Spleen (tissue), 11 donors: ENCODE results near the gene PCNX1. TPM values are rescaled to one million over a fixed set of nuclear protein-coding genes. Genes with fewer than 3 reads are reported as not detected.

Experiments used
- DNase-seq: peaks from one replicate; pipeline ENCODE4 v3.0.0-alpha.2; 2020
- H3K27ac ChIP-seq, 8 donors: fragments of 200-600 bp; sonication (generic) in 7 of 8; 1 replicate in 4 of 8; 2 replicates in 4 of 8; pipeline versions ENCODE4 v1.5.0 to v1.8.0; 2016 to 2021; ENCODE audit warnings: inconsistent platforms in 4 of 8, mild to moderate bottlenecking in 4 of 8, moderate library complexity in 1 of 8
- H3K27me3 ChIP-seq, 7 donors: fragments of 200-600 bp; sonication (generic) in 6 of 7; replicated peaks in 1 of 7; 1 replicate in 4 of 7; 2 replicates in 3 of 7; pipeline versions ENCODE4 v1.5.0 to v1.8.0; 2016 to 2021; ENCODE audit warnings: inconsistent platforms in 3 of 7, mild to moderate bottlenecking in 1 of 7
- H3K36me3 ChIP-seq, 6 donors: fragments of 200-600 bp; sonication (generic) in 5 of 6; 1 replicate in 4 of 6; 2 replicates in 2 of 6; pipeline versions ENCODE4 v1.5.0 to v1.8.0; 2016 to 2021; ENCODE audit warnings: inconsistent platforms in 2 of 6
- H3K4me1 ChIP-seq, 6 donors: fragments of 200-600 bp; sonication (generic) in 5 of 6; 1 replicate in 3 of 6; 2 replicates in 3 of 6; pipeline versions ENCODE4 v1.5.0 to v1.8.0; 2016 to 2021; ENCODE audit warnings: inconsistent platforms in 3 of 6
- H3K4me3 ChIP-seq, 8 donors: fragments of 200-600 bp; sonication (generic) in 7 of 8; 1 replicate in 4 of 8; 2 replicates in 4 of 8; pipeline versions ENCODE4 v1.5.0 to v1.8.0; 2016 to 2021; ENCODE audit warnings: inconsistent platforms in 4 of 8, mild to moderate bottlenecking in 4 of 8, moderate library complexity in 2 of 8
- H3K9me3 ChIP-seq, 8 donors: fragments of 200-600 bp; sonication (generic) in 7 of 8; 1 replicate in 4 of 8; 2 replicates in 4 of 8; pipeline versions ENCODE4 v1.5.0 to v1.8.0; 2016 to 2021; ENCODE audit warnings: inconsistent platforms in 4 of 8
- CTCF ChIP-seq, 11 experiments: fragments of 200-600 bp in 7 of 11; fragments of 450-650 bp in 4 of 11; sonication (generic) in 4 of 11; IDR thresholded peaks in 8 of 11; conservative IDR thresholded peaks in 3 of 11; 1 replicate in 7 of 11; 2 replicates in 4 of 11; pipeline versions ENCODE4 v1.4.0 to v1.8.0; 2016 to 2021; ENCODE audit warnings: antibody characterized with exemption in 11 of 11, inconsistent platforms in 4 of 11, mild to moderate bottlenecking in 1 of 11
- POLR2A ChIP-seq, 3 donors: fragments of 450-650 bp; IDR thresholded peaks; one replicate each; pipeline ENCODE4 v1.5.1; 2017; ENCODE audit warnings: antibody characterized with exemption in 3 of 3, mild to moderate bottlenecking in 1 of 3
- POLR2AphosphoS5 ChIP-seq, 3 donors: sonication (generic); formaldehyde crosslinking; IDR thresholded peaks; one replicate each; pipeline ENCODE4 v1.5.1; 2017; ENCODE audit warnings: antibody characterized with exemption in 3 of 3
- WGBS, 5 donors: extraction: QIAGEN DNeasy Blood & Tissue Kit in 3 of 5; methylation state at CpG; one replicate each; pipeline versions ENCODE4 v1.1.5 to v1.1.7; 2013 to 2018; 5-methylcytosine and 5-hydroxymethylcytosine counted together
- intact Hi-C: fragments of 100-400 bp; cut with DNase I; formaldehyde crosslinking; loops from one replicate; pipeline ENCODE4 v1.15.0; 2023; ENCODE audit warnings: low total_unique reads
- polyA plus RNA-seq, 3 donors: library from polyadenylated mRNA; stranded (reverse); fragments of 200-250 nt; gene quantifications; one replicate each; pipeline ENCODE4 v1.2.1, GENCODE V29; 2013
- total RNA-seq, 7 donors: library from RNA; depleted of rRNA in 3 of 7; stranded (reverse); fragments of >200 nt in 3 of 7; fragmentation: NEBNext Ultra II Directional in 4 of 7; extraction: Animal tissue kit (Norgen Biotek cat#: 25700) in 4 of 7; gene quantifications; one replicate each; pipeline versions ENCODE4 v1.1.0 to v1.2.1, GENCODE V29; 2016 to 2021
- donor health status: healthy with polysubstance abuse.
- donor health status: DM: no; HTN: no; CAD: no; lungs with moderate emphysema.
- donor health status: DM: no; HTN: no; CAD: no.
- donor health status: Bipolar disorder and iron deficiency.
- donor health status: healthy.
- donor health status: DM: no; HTN: no; CAD: no.
- donor health status: DM: yes; HTN: yes; CAD: no.

The PCNX1 gene
- total and polyA plus RNA-seq, 10 donors: 4.0 to 149 (median 100) TPM

- Histone ChIP-seq H3K4me3 (no peak overlapping the region), H3K27me3 (peaks cover 0 to 5% (median 0%) of the 10 kb centered on the region in 7 donors), H3K36me3 (no peaks in the 10 kb centered on the region), H3K27ac (peak overlapping the region in 2 of 8 donors; percentile 33 to 45), H3K9me3 (no peaks in the 10 kb centered on the region), H3K4me1 (peaks cover 0 to 36% (median 12%) of the 10 kb centered on the region in 6 donors)
- WGBS, 5 donors: 55 to 67% (median 60%) methylated on average over 5 of the region's 5 CpGs
- no peak for DNase-seq
- intact Hi-C loops: no loop called here
- TF ChIP-seq CTCF (IDR thresholded peaks at IDR 0.05 in 8 of 11, conservative IDR thresholded peaks at IDR 0.05 in 3 of 11) (no peak), POLR2AphosphoS5 (IDR thresholded peaks at IDR 0.05) (no peak), POLR2A (IDR thresholded peaks at IDR 0.05) (no peak)
Measured at GRCh38 chr14:70893858-70894291, 13.4 kb upstream of the PCNX1 start.

DNA sequence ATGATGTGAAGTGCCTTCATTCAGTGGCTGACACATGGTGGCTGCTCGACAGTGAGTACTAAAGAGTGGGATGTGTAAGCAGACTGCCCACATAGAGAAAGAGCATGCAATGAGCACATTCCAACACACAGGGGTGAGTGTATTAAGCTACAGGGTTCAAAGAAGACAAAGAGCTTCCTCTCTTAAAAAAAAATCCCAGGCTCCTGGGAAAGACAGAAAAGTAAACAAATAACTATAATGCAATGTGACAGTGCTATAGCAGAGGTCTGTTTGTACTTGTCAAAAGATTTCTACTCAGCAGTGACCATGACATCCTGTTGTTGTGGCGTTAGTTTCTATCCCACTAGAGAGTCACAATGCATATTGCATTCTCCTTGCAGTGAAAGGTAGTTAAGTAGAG, 12.4 kb upstream of the PCNX1 start:
- Histone ChIP-seq H3K27me3 (peaks cover 0 to 5% (median 0%) of the 10 kb centered on the region in 7 donors), H3K9me3 (no peaks in the 10 kb centered on the region), H3K36me3 (no peaks in the 10 kb centered on the region), H3K27ac (peak overlapping the region in 3 of 8 donors; percentile 22 to 45 (median 33)), H3K4me3 (no peak overlapping the region), H3K4me1 (peaks cover 0 to 34% (median 9%) of the 10 kb centered on the region in 6 donors)
- DNase-seq: no peak
- WGBS, 5 donors: 38 to 70% (median 45%) methylated on average over 2 of the region's 2 CpGs
- no peak for TF ChIP-seq POLR2AphosphoS5 (IDR thresholded peaks at IDR 0.05)
- no peak for TF ChIP-seq POLR2A (IDR thresholded peaks at IDR 0.05)
- no peak for TF ChIP-seq CTCF (IDR thresholded peaks at IDR 0.05 in 8 of 11, conservative IDR thresholded peaks at IDR 0.05 in 3 of 11)
- intact Hi-C loops: no loop called here

DNA sequence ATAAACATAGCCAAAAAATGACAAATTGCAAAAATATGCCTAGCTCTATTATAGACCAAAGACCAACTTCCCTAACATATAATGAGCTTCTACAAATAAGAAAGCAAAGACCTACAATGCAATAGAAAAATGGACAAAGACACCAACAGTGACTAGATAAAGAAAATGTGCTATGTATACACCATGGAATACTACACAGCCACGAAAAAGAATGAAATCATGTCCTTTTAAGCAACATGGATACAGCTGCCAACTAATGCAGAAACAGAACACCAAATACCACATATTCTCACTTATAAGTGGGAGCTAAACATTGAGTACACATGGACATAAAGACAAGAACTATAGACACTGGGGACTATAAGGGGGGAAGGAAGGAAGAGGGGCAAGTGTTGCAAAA, 10.9 kb upstream of the PCNX1 start:
- H3K4me1 ChIP-seq: peaks cover 0 to 31% (median 9%) of the 10 kb centered on the region in 6 donors
- H3K27me3 ChIP-seq: peaks cover 0 to 5% (median 0%) of the 10 kb centered on the region in 7 donors
- DNase-seq: no peak
- H3K36me3 ChIP-seq: no peaks in the 10 kb centered on the region
- intact Hi-C loops: no loop called here
- H3K9me3 ChIP-seq: no peaks in the 10 kb centered on the region
- no peak overlapping the region for H3K27ac ChIP-seq
- no peak overlapping the region for H3K4me3 ChIP-seq
- 76 to 94% (median 90%) methylated on average over 1 of the region's 1 CpG for WGBS, 5 donors
- TF ChIP-seq POLR2AphosphoS5 (IDR thresholded peaks at IDR 0.05): no peak
- TF ChIP-seq CTCF (IDR thresholded peaks at IDR 0.05 in 8 of 11, conservative IDR thresholded peaks at IDR 0.05 in 3 of 11): no peak
- no peak for TF ChIP-seq POLR2A (IDR thresholded peaks at IDR 0.05)

GRCh38 chr14:70896981-70897380, 10.3 kb upstream of the PCNX1 start:
- WGBS, 5 donors: 94 to 98% (median 97%) methylated on average over 3 of the region's 3 CpGs

More at GRCh38 chr14:70896981-70897380, 10.3 kb upstream of the PCNX1 start:
- Histone ChIP-seq H3K4me1 (peaks cover 0 to 32% (median 9%) of the 10 kb centered on the region in 6 donors), H3K36me3 (no peaks in the 10 kb centered on the region), H3K4me3 (no peak overlapping the region), H3K27me3 (peaks cover 0 to 5% (median 0%) of the 10 kb centered on the region in 7 donors), H3K27ac (no peak overlapping the region), H3K9me3 (no peaks in the 10 kb centered on the region)
- intact Hi-C loops: no loop called here
- TF ChIP-seq CTCF (IDR thresholded peaks at IDR 0.05 in 8 of 11, conservative IDR thresholded peaks at IDR 0.05 in 3 of 11) (no peak), POLR2AphosphoS5 (IDR thresholded peaks at IDR 0.05) (no peak), POLR2A (IDR thresholded peaks at IDR 0.05) (no peak)
- no peak for DNase-seq
